Astrocyte (in vitro differentiated cells and primary cell): Measurements from ENCODE around the gene SH2D2A. TPM values are rescaled to one million over a fixed set of nuclear protein-coding genes. Genes with fewer than 3 reads are reported as not detected.

Source experiments
- DNase-seq: peaks from one replicate; pipeline ENCODE4 v3.0.0-alpha.2; 2010; ENCODE audit warnings: low read depth
- FAIRE-seq: peaks from 2 replicates; lab custom pipeline; 2011; peaks lifted over from hg19 to GRCh38; lab: Jason Lieb, UNC
- H2AFZ ChIP-seq: 2 replicates; pipeline ENCODE4 v1.6.0; 2012; ENCODE audit warnings: low read depth, low read length, inconsistent platforms
- H3K27ac ChIP-seq: 2 replicates; pipeline ENCODE4 v1.5.1; 2011; ENCODE audit warnings: low read depth, low read length, inconsistent platforms
- H3K27me3 ChIP-seq: 2 replicates; pipeline ENCODE4 v1.6.0; 2011; ENCODE audit warnings: low read length, inconsistent platforms; ENCODE audit not compliant: insufficient read depth
- H3K36me3 ChIP-seq: 2 replicates; pipeline ENCODE4 v1.5.1; 2011; ENCODE audit warnings: low read length, inconsistent platforms; ENCODE audit not compliant: insufficient read depth
- H3K4me1 ChIP-seq: 2 replicates; pipeline ENCODE4 v1.5.1; 2011; ENCODE audit warnings: low read length, inconsistent platforms; ENCODE audit not compliant: insufficient read depth
- H3K4me2 ChIP-seq: 2 replicates; pipeline ENCODE4 v1.6.0; 2012; ENCODE audit warnings: low read length, inconsistent platforms
- H3K4me3 ChIP-seq: 2 replicates; pipeline ENCODE4 v1.5.1; 2011; ENCODE audit warnings: low read depth, mild to moderate bottlenecking, low read length, inconsistent platforms; ENCODE audit not compliant: insufficient read depth
- H3K79me2 ChIP-seq: 2 replicates; pipeline ENCODE4 v1.6.0; 2012; ENCODE audit warnings: mild to moderate bottlenecking, low read length, inconsistent platforms; ENCODE audit not compliant: insufficient read depth
- H3K9ac ChIP-seq: 2 replicates; pipeline ENCODE4 v1.6.0; 2012; ENCODE audit warnings: mild to moderate bottlenecking, low read length, inconsistent platforms
- H3K9me3 ChIP-seq: 2 replicates; pipeline ENCODE4 v1.5.1; 2012; ENCODE audit warnings: low read depth, mild to moderate bottlenecking, low read length, inconsistent platforms; ENCODE audit not compliant: insufficient read depth
- H4K20me1 ChIP-seq: 2 replicates; pipeline ENCODE4 v1.6.0; 2012; ENCODE audit warnings: low read length, inconsistent platforms; ENCODE audit not compliant: insufficient read depth
- H3K27ac Mint-ChIP-seq: one replicate; pipeline ENCODE4 v1.8.0; 2021; ENCODE audit warnings: mild to moderate bottlenecking, mixed read lengths; ENCODE audit not compliant: unreplicated experiment
- H3K27me3 Mint-ChIP-seq: one replicate; pipeline ENCODE4 v1.8.0; 2021; ENCODE audit warnings: low read depth, mixed read lengths; ENCODE audit not compliant: unreplicated experiment
- H3K36me3 Mint-ChIP-seq: one replicate; pipeline ENCODE4 v1.8.0; 2021; ENCODE audit warnings: low read depth, mixed read lengths; ENCODE audit not compliant: unreplicated experiment
- H3K4me1 Mint-ChIP-seq: one replicate; pipeline ENCODE4 v1.8.0; 2021; ENCODE audit warnings: low read depth, mixed read lengths; ENCODE audit not compliant: unreplicated experiment
- H3K4me3 Mint-ChIP-seq: one replicate; pipeline ENCODE4 v1.8.0; 2021; ENCODE audit warnings: mild to moderate bottlenecking, moderate library complexity, mixed read lengths; ENCODE audit not compliant: unreplicated experiment
- H3K9me3 Mint-ChIP-seq: one replicate; pipeline ENCODE4 v1.8.0; 2021; ENCODE audit warnings: mild to moderate bottlenecking, mixed read lengths; ENCODE audit not compliant: unreplicated experiment
- CTCF ChIP-seq: IDR thresholded peaks from 2 replicates; pipeline ENCODE4 v1.5.1; 2011; ENCODE audit warnings: low read depth, mild to moderate bottlenecking, inconsistent platforms, low read length, moderate library complexity; ENCODE audit not compliant: insufficient read depth
- EZH2 ChIP-seq: IDR thresholded peaks from 2 replicates; pipeline ENCODE4 v1.6.1; 2012; ENCODE audit warnings: mild to moderate bottlenecking, low read length, inconsistent platforms; ENCODE audit not compliant: insufficient read depth
- total RNA-seq: library from RNA; stranded (reverse); gene quantifications from 2 replicates; pipeline ENCODE4 v1.2.1, GENCODE V29; 2021

SH2D2A gene
- total RNA-seq, 1 donor from 2014 or later = 1.1 TPM

DNA sequence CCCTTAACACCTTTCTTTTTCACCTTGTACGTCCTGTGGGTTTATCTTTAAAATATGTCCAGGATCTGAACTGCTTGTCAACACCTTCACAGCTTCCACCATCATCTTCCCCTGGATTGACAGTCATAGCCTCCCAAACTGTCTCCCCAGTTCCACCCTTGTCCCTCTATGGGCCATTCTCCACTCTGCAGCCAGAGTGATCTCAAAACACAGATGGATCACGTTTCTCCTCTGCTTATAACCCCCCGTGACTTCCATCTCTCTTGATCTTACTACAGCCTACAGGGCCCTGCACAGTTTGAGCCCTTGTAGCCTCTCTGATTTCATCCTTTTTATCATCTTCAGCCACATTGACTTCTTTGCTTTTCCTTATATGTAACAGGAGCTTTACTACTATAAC, 38.0 kb upstream of the SH2D2A start:
- no peak overlapping the region for H3K27ac ChIP-seq
- no peak for FAIRE-seq

GRCh38 chr1:156853761-156854160, 37.1 kb upstream of the SH2D2A start:
- Histone ChIP-seq H3K27ac (no peak overlapping the region), H3K36me3 (no peaks in the 10 kb centered on the region), H4K20me1 (no peaks in the 10 kb centered on the region), H3K9ac (no peak overlapping the region), H3K4me1 (no peaks in the 10 kb centered on the region), H3K79me2 (no peaks in the 10 kb centered on the region), H2AFZ (no peak overlapping the region), H3K4me2 (no peak overlapping the region), H3K9me3 (no peaks in the 10 kb centered on the region), H3K4me3 (no peak overlapping the region), H3K27me3 (peaks cover 37% of the 10 kb centered on the region)
- no peak for DNase-seq
- TF ChIP-seq CTCF (no peak), EZH2 (no peak)
- Mint-ChIP-seq H3K9me3 (peaks cover 5% of the 10 kb centered on the region), H3K36me3 (peaks cover 2% of the 10 kb centered on the region), H3K4me1 (peaks cover 3% of the 10 kb centered on the region), H3K27me3 (peaks cover 80% of the 10 kb centered on the region), H3K4me3 (no peak overlapping the region), H3K27ac (no peak overlapping the region)
- no peak for FAIRE-seq

More for the DNA sequence above, 38.0 kb upstream of the SH2D2A start:
- Histone ChIP-seq H3K36me3 (no peaks in the 10 kb centered on the region), H3K9me3 (no peaks in the 10 kb centered on the region), H3K9ac (no peak overlapping the region), H2AFZ (no peak overlapping the region), H4K20me1 (no peaks in the 10 kb centered on the region), H3K4me2 (no peak overlapping the region), H3K4me3 (no peak overlapping the region), H3K4me1 (peaks cover 8% of the 10 kb centered on the region), H3K79me2 (no peaks in the 10 kb centered on the region), H3K27me3 (peaks cover 37% of the 10 kb centered on the region)
- no peak for DNase-seq
- no peak overlapping the region for H3K4me3 Mint-ChIP-seq
- TF ChIP-seq EZH2 (no peak), CTCF (no peak)
- H3K27ac Mint-ChIP-seq = no peak overlapping the region
- H3K36me3 Mint-ChIP-seq = peaks cover 2% of the 10 kb centered on the region
- peaks cover 5% of the 10 kb centered on the region for H3K9me3 Mint-ChIP-seq
- H3K4me1 Mint-ChIP-seq = peaks cover 4% of the 10 kb centered on the region
- peaks cover 75% of the 10 kb centered on the region for H3K27me3 Mint-ChIP-seq

DNA sequence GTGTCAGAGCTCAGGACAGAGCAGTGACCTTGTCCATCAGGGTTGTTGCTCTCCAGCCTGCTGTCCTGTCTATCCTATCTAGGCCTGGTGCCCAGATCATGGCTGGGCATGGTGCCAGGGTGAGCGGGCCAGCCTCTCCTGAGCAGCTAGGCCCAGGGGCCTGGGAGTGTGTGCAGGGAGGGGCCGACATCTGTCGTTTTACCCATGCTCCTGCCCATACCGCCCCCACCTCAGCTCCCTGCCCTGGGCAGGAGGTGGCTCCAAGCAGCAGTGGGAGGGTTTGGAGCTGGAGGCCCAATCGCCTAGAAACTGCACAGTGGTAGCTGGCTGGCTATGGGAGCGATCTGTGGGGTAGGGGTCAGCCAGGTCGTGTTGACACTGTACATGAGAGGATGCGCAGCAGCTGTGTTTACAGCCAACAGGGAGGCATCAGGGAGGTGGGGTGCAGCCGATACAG, 35.8 kb upstream of the SH2D2A start:
- Histone ChIP-seq H3K4me2 (no peak overlapping the region), H3K9ac (no peak overlapping the region), H2AFZ (no peak overlapping the region), H3K4me3 (no peak overlapping the region), H3K27me3 (peaks cover 36% of the 10 kb centered on the region), H4K20me1 (no peaks in the 10 kb centered on the region), H3K36me3 (no peaks in the 10 kb centered on the region), H3K27ac (no peak overlapping the region), H3K79me2 (no peaks in the 10 kb centered on the region), H3K4me1 (no peaks in the 10 kb centered on the region), H3K9me3 (no peaks in the 10 kb centered on the region)
- Mint-ChIP-seq H3K27me3 (peaks cover 80% of the 10 kb centered on the region), H3K9me3 (peaks cover 5% of the 10 kb centered on the region), H3K4me3 (no peak overlapping the region), H3K4me1 (peaks cover 4% of the 10 kb centered on the region), H3K27ac (no peak overlapping the region), H3K36me3 (peaks cover 2% of the 10 kb centered on the region)
- no peak for FAIRE-seq
- TF ChIP-seq EZH2 (no peak), CTCF (no peak)
- no peak for DNase-seq
